ENCODE results near the gene PLD5.
"Not testable (repeated sequence)": the region's sequence is repeated elsewhere in the genome, so short reads cannot be mapped to it uniquely, and the experiment has no call there.

DNA sequence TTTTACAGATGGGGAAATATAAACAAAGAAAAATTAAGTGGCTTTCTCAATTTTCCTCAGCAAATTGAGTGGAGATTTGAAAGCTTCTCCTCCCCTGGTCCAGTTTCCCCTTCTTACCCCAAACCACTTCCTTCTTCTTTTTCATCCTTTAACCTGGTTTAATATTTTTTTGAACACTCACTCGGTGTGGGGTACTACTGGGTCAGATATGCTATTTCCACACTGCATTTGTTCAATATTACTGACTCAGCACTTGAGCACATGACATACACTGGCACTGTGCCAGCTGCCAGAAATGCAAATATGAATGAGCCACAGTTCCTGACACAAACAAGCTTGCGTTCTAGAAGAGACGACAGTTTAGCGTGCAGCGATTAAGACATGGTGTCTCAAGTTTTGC lies 193.6 kb downstream of the PLD5 start:
- TF ChIP-seq, protein P1, sequence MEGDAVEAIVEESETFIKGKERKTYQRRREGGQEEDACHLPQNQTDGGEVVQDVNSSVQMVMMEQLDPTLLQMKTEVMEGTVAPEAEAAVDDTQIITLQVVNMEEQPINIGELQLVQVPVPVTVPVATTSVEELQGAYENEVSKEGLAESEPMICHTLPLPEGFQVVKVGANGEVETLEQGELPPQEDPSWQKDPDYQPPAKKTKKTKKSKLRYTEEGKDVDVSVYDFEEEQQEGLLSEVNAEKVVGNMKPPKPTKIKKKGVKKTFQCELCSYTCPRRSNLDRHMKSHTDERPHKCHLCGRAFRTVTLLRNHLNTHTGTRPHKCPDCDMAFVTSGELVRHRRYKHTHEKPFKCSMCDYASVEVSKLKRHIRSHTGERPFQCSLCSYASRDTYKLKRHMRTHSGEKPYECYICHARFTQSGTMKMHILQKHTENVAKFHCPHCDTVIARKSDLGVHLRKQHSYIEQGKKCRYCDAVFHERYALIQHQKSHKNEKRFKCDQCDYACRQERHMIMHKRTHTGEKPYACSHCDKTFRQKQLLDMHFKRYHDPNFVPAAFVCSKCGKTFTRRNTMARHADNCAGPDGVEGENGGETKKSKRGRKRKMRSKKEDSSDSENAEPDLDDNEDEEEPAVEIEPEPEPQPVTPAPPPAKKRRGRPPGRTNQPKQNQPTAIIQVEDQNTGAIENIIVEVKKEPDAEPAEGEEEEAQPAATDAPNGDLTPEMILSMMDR (IDR thresholded peaks at IDR 0.05), result not testable (repeated sequence)
- not testable (repeated sequence) for TF ChIP-seq POLR2A (IDR thresholded peaks at IDR 0.05)

All from testis (tissue), 2 donors.